Breast epithelium (tissue), 3 donors: ENCODE data around the gene C10orf143.

Source experiments
- POLR2A ChIP-seq: fragments of 450-650 bp; IDR thresholded peaks from one replicate; pipeline ENCODE4 v1.6.1; 2016; ENCODE audit warnings: antibody characterized with exemption, mild to moderate bottlenecking, moderate library complexity
- TF ChIP-seq, protein P1 (sequence below), 3 donors: fragments of 450-650 bp; IDR thresholded peaks; one replicate each; pipeline ENCODE4 v1.5.1; 2016 to 2017; ENCODE audit warnings: antibody characterized with exemption in 3 of 3, mild to moderate bottlenecking in 3 of 3, moderate library complexity in 3 of 3

DNA sequence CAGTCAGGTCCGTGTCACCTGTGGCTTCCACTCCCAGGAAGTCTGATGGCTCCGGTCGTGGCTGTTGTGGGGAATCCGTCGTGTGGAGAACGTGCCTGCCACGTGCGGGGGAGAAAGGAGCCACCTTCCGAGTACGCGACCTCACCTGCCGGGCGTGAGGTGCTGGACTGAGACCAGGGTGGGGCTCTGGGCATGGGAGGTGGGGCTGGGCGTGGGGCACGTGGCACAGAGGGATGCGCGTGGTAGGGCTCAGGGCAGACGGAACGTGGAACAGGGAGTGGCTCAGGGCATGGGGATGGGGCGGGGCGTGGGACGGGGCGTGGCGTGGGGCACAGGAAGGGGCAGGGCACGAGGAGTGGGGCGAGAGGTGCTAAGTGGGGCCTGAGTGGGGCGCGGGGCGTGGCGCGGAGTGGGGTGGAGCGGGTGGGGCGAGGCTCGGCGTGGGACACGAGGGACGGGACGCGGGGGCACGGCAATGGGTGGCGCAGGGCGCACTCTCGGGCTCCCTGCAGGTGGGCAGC is 64.8 kb downstream of the C10orf143 start:
- TF ChIP-seq, protein P1, sequence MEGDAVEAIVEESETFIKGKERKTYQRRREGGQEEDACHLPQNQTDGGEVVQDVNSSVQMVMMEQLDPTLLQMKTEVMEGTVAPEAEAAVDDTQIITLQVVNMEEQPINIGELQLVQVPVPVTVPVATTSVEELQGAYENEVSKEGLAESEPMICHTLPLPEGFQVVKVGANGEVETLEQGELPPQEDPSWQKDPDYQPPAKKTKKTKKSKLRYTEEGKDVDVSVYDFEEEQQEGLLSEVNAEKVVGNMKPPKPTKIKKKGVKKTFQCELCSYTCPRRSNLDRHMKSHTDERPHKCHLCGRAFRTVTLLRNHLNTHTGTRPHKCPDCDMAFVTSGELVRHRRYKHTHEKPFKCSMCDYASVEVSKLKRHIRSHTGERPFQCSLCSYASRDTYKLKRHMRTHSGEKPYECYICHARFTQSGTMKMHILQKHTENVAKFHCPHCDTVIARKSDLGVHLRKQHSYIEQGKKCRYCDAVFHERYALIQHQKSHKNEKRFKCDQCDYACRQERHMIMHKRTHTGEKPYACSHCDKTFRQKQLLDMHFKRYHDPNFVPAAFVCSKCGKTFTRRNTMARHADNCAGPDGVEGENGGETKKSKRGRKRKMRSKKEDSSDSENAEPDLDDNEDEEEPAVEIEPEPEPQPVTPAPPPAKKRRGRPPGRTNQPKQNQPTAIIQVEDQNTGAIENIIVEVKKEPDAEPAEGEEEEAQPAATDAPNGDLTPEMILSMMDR (IDR thresholded peaks at IDR 0.05) = no peak
- TF ChIP-seq POLR2A = no peak
